HG03095 (cell line): ENCODE data around the gene ZBTB43.
A peak's percentile ranks its signal among the peaks of the same experiment; 100 is the strongest.

Experiments used
- ATAC-seq: cut with Tn5 transposase; IDR thresholded peaks from one replicate; pipeline ENCODE4 v1.9.1; 2021; ENCODE audit warnings: moderate library complexity; ENCODE audit not compliant: unreplicated experiment

The ZBTB43 gene

GRCh38 chr9:126827227-126827626 lies 22.4 kb downstream of the ZBTB43 start:
- no peak for ATAC-seq

GRCh38 chr9:126829035-126829434 lies 24.2 kb downstream of the ZBTB43 start:
- ATAC-seq: no peak

- ATAC-seq: no peak
Measured at GRCh38 chr9:126830827-126831226, 26.0 kb downstream of the ZBTB43 start.

GRCh38 chr9:126832440-126832839 lies 27.6 kb downstream of the ZBTB43 start:
- no peak for ATAC-seq

- no peak for ATAC-seq
Measured at GRCh38 chr9:126833020-126833419, 28.2 kb downstream of the ZBTB43 start.

- no peak for ATAC-seq
Measured at GRCh38 chr9:126833710-126834345, 29.0 kb downstream of the ZBTB43 start.

GRCh38 chr9:126834672-126835071 lies 29.8 kb downstream of the ZBTB43 start:
- no peak for ATAC-seq

GRCh38 chr9:126836216-126836615 lies 31.4 kb downstream of the ZBTB43 start:
- no peak for ATAC-seq

GRCh38 chr9:126838055-126838811 lies 33.4 kb downstream of the ZBTB43 start:
- no peak for ATAC-seq

- ATAC-seq: peak; percentile 39
Measured at GRCh38 chr9:126838895-126839294, 34.1 kb downstream of the ZBTB43 start.

- ATAC-seq: no peak
Measured at GRCh38 chr9:126839301-126839700, 34.5 kb downstream of the ZBTB43 start.

- ATAC-seq: no peak
Measured at GRCh38 chr9:126842220-126842842, 37.5 kb downstream of the ZBTB43 start.

GRCh38 chr9:126842977-126843799 lies 38.3 kb downstream of the ZBTB43 start:
- no peak for ATAC-seq

GRCh38 chr9:126844085-126844484 lies 39.2 kb downstream of the ZBTB43 start:
- no peak for ATAC-seq

- ATAC-seq: no peak
Measured at GRCh38 chr9:126847051-126847450, 42.2 kb downstream of the ZBTB43 start.

- no peak for ATAC-seq
Measured at GRCh38 chr9:126849591-126850225, 44.9 kb downstream of the ZBTB43 start.

- no peak for ATAC-seq
Measured at GRCh38 chr9:126851286-126851880, 46.5 kb downstream of the ZBTB43 start.

- no peak for ATAC-seq
Measured at GRCh38 chr9:126852086-126852688, 47.3 kb downstream of the ZBTB43 start.

- no peak for ATAC-seq
Measured at GRCh38 chr9:126853667-126854066, 48.8 kb downstream of the ZBTB43 start.

GRCh38 chr9:126854734-126855133 lies 49.9 kb downstream of the ZBTB43 start:
- ATAC-seq: no peak
